Progenitor cell of endocrine pancreas (in vitro differentiated cells): ENCODE data around the gene RNF5. TPM values are rescaled to one million over a fixed set of nuclear protein-coding genes. Genes with fewer than 3 reads are reported as not detected.

Source experiments
- DNase-seq: peaks from one replicate; pipeline ENCODE4 v3.0.0; 2021; ENCODE audit warnings: low spot score; ENCODE audit not compliant: unreplicated experiment
- H3K27ac Mint-ChIP-seq: 2 replicates; pipeline ENCODE4 v1.8.0; 2021; ENCODE audit warnings: mild to moderate bottlenecking, moderate library complexity, mixed read lengths
- H3K27me3 Mint-ChIP-seq: 2 replicates; pipeline ENCODE4 v1.8.0; 2021; ENCODE audit warnings: mixed read lengths
- H3K36me3 Mint-ChIP-seq: 2 replicates; pipeline ENCODE4 v1.8.0; 2022; ENCODE audit warnings: mixed read lengths; ENCODE audit not compliant: insufficient read depth
- H3K4me1 Mint-ChIP-seq: 2 replicates; pipeline ENCODE4 v1.8.0; 2021; ENCODE audit warnings: low read depth, mixed read lengths
- H3K4me3 Mint-ChIP-seq: 2 replicates; pipeline ENCODE4 v1.8.0; 2021; ENCODE audit warnings: low read depth, mild to moderate bottlenecking, moderate library complexity, mixed read lengths
- H3K9me3 Mint-ChIP-seq: 2 replicates; pipeline ENCODE4 v1.8.0; 2021; ENCODE audit warnings: low read depth, mixed read lengths
- CTCF ChIP-seq: fragments of 200-600 bp; sonication (generic); IDR thresholded peaks from one replicate; pipeline ENCODE4 v1.5.0; 2021; ENCODE audit warnings: antibody characterized with exemption, mild to moderate bottlenecking; ENCODE audit not compliant: unreplicated experiment
- total RNA-seq: library from RNA; stranded (reverse); gene quantifications from 2 replicates; pipeline ENCODE4 v1.2.1, GENCODE V29; 2021

RNF5 gene
- total RNA-seq, 1 donor from 2014 or later, result 92.2 TPM

GRCh38 chr6:32164295-32164694 is 13.9 kb upstream of the RNF5 start, which contains the start of gene EGFL8:
Gene EGFL8, plus strand, starts transcription at chr6:32164595. Its CDS starts 1,571 bp downstream, at chr6:32166166.
- Mint-ChIP-seq H3K27ac (peak within 1 kb of the TSS; percentile 74), H3K27me3 (no peaks in the 10 kb centered on the region), H3K36me3 (peaks cover 28% of the 10 kb centered on the region), H3K9me3 (no peaks in the 10 kb centered on the region), H3K4me3 (no peak within 1 kb of the TSS), H3K4me1 (peaks cover 28% of the 10 kb centered on the region)
- TF ChIP-seq CTCF, result no peak
- no peak for DNase-seq

GRCh38 chr6:32166411-32167061 is 11.7 kb upstream of the RNF5 start:
- DNase-seq, result no peak
- no peak overlapping the region for H3K4me3 Mint-ChIP-seq
- H3K27ac Mint-ChIP-seq, result peak overlapping the region; percentile 96
- no peaks in the 10 kb centered on the region for H3K27me3 Mint-ChIP-seq
- H3K36me3 Mint-ChIP-seq, result peaks cover 47% of the 10 kb centered on the region
- no peaks in the 10 kb centered on the region for H3K9me3 Mint-ChIP-seq
- peaks cover 35% of the 10 kb centered on the region for H3K4me1 Mint-ChIP-seq
- TF ChIP-seq CTCF, result no peak

- no peak for TF ChIP-seq CTCF
- peaks cover 35% of the 10 kb centered on the region for H3K4me1 Mint-ChIP-seq
- peaks cover 44% of the 10 kb centered on the region for H3K36me3 Mint-ChIP-seq
- peak overlapping the region; percentile 96 for H3K27ac Mint-ChIP-seq
- no peaks in the 10 kb centered on the region for H3K27me3 Mint-ChIP-seq
- peak overlapping the region; percentile 41 for H3K4me3 Mint-ChIP-seq
- DNase-seq, result no peak
- no peaks in the 10 kb centered on the region for H3K9me3 Mint-ChIP-seq
Measured at GRCh38 chr6:32167154-32167760, 10.9 kb upstream of the RNF5 start.

- TF ChIP-seq CTCF, result no peak
- Mint-ChIP-seq H3K4me3 (peak overlapping the region; percentile 41), H3K4me1 (peaks cover 38% of the 10 kb centered on the region), H3K27me3 (no peaks in the 10 kb centered on the region), H3K9me3 (no peaks in the 10 kb centered on the region), H3K27ac (peak overlapping the region; percentile 96), H3K36me3 (peaks cover 39% of the 10 kb centered on the region)
- DNase-seq, result no peak
Measured at GRCh38 chr6:32167761-32168262, 10.4 kb upstream of the RNF5 start.

- H3K9me3 Mint-ChIP-seq, result no peaks in the 10 kb centered on the region
- peak overlapping the region; percentile 96 for H3K27ac Mint-ChIP-seq
- H3K27me3 Mint-ChIP-seq, result no peaks in the 10 kb centered on the region
- peaks cover 41% of the 10 kb centered on the region for H3K4me1 Mint-ChIP-seq
- peaks cover 39% of the 10 kb centered on the region for H3K36me3 Mint-ChIP-seq
- no peak for TF ChIP-seq CTCF
- H3K4me3 Mint-ChIP-seq, result peak overlapping the region; percentile 41
- DNase-seq, result no peak
Measured at GRCh38 chr6:32168350-32168749, 9.9 kb upstream of the RNF5 start.
